MCF 10A (cell line): ENCODE measurements around the gene SORL1. TPM values are rescaled to one million over a fixed set of nuclear protein-coding genes. Genes with fewer than 3 reads are reported as not detected.

Source experiments
- BruUV-seq: library from RNA; stranded (reverse); fragments of 400-500 nt; replicated peaks from 2 replicates; lab custom pipeline; 2021; lab: Mats Ljungman, UMichigan
- CTCF ChIA-PET: fragments of 300-600 bp; sonication (Branson Sonifier 250); formaldehyde crosslinking; extraction: SDS; loops from one replicate; lab custom pipeline; 2021; ENCODE audit warnings: antibody characterized with exemption, inconsistent platforms; lab: Yijun Ruan, JAX
- POLR2A ChIA-PET: fragments of 300-600, 350-650 bp; sonication (Branson Sonifier 250); formaldehyde crosslinking; extraction: SDS; loops from one replicate; lab custom pipeline; 2020; ENCODE audit warnings: antibody characterized with exemption, inconsistent platforms; lab: Yijun Ruan, JAX
- DNase-seq: peaks from one replicate; pipeline ENCODE4 v3.0.0-alpha.2; 2018; ENCODE audit not compliant: unreplicated experiment
- H3K27ac Mint-ChIP-seq: one replicate; pipeline ENCODE4 v1.8.0; 2022; ENCODE audit warnings: mild to moderate bottlenecking, low read depth, mixed read lengths; ENCODE audit not compliant: unreplicated experiment
- H3K27me3 Mint-ChIP-seq: one replicate; pipeline ENCODE4 v1.8.0; 2022; ENCODE audit warnings: mixed read lengths; ENCODE audit not compliant: insufficient read depth, unreplicated experiment
- H3K36me3 Mint-ChIP-seq: one replicate; pipeline ENCODE4 v1.8.0; 2022; ENCODE audit warnings: mild to moderate bottlenecking, moderate library complexity, mixed read lengths; ENCODE audit not compliant: insufficient read depth, unreplicated experiment
- H3K4me1 Mint-ChIP-seq: one replicate; pipeline ENCODE4 v1.8.0; 2022; ENCODE audit warnings: mixed read lengths; ENCODE audit not compliant: insufficient read depth, unreplicated experiment
- H3K4me3 Mint-ChIP-seq: one replicate; pipeline ENCODE4 v1.8.0; 2022; ENCODE audit warnings: mild to moderate bottlenecking, moderate library complexity, mixed read lengths; ENCODE audit not compliant: unreplicated experiment
- H3K9me3 Mint-ChIP-seq: one replicate; pipeline ENCODE4 v1.8.0; 2022; ENCODE audit warnings: mixed read lengths; ENCODE audit not compliant: unreplicated experiment
- intact Hi-C: fragments of 100-400 bp; cut with micrococcal nuclease; formaldehyde crosslinking; loops from 2 replicates; pipeline ENCODE4 v1.14.1; 2022
- total RNA-seq: library from RNA; stranded (reverse); gene quantifications from 2 replicates; pipeline ENCODE4 v1.2.3, GENCODE V29; 2022
- TF ChIP-seq, protein P1 (sequence below): fragments of 200-600 bp; IDR thresholded peaks from one replicate; pipeline ENCODE4 v1.8.0; 2022; ENCODE audit warnings: antibody characterized with exemption, mild to moderate bottlenecking; ENCODE audit not compliant: unreplicated experiment

The SORL1 gene
- total RNA-seq, 1 experiment from 2014 or later = 5.9 TPM

DNA sequence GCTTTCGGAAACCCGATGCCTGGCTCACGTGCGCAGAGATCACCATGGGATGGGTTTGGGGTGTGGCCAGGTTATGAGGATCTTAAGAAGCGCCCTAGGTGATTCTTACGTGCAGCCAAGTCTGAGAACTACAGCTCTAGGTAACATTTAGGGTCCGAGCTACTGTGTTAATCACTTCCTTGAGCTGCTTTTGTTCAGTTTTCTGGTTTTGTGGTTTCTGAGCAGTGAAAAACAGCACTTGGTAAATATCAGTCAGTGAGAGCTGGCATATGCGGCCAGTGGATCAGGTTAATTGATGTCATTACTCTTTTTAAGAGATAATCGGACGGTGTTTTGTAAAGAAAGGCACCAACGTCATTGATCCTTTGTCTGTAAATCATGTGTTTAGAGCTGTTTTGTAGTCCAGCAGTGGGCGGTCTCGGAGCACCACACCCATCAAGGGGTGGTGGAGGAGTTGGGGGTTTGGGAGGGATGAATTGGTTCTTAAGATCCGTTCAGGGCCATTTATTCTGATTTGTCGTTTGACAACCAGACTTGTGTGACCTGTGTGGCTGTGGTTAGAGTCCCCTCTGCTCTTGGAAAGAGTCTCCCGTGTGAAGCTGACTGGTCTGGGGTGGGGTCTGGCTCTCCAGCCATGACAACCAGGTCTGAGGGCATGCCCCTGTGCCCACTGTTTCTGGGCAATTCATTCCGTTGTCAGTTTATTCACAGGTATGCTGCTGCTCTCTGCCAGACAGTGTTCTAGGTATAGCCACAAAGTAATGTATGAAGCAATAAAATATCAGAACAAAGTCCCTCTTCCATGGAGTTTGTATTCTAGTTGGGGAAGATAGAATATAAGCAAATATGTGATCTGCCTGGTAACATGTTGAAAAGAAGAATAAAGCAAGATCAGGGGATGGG is 62.6 kb downstream of the SORL1 start:
- no peaks in the 10 kb centered on the region for H3K27me3 Mint-ChIP-seq
- POLR2A ChIA-PET = interaction anchor here (0.5 kb wide), 1 partner anchor 52 kb away, joined by 3 read pairs; no protein-coding TSS in a partner anchor
- intact Hi-C loops = no loop called here
- H3K36me3 Mint-ChIP-seq = no peaks in the 10 kb centered on the region
- no peak for DNase-seq
- no TSS peak for BruUV-seq
- CTCF ChIA-PET = interaction anchor here (0.5 kb wide), 1 partner anchor 1499 kb away, joined by 3 read pairs; no protein-coding TSS in a partner anchor
- TF ChIP-seq, protein P1, sequence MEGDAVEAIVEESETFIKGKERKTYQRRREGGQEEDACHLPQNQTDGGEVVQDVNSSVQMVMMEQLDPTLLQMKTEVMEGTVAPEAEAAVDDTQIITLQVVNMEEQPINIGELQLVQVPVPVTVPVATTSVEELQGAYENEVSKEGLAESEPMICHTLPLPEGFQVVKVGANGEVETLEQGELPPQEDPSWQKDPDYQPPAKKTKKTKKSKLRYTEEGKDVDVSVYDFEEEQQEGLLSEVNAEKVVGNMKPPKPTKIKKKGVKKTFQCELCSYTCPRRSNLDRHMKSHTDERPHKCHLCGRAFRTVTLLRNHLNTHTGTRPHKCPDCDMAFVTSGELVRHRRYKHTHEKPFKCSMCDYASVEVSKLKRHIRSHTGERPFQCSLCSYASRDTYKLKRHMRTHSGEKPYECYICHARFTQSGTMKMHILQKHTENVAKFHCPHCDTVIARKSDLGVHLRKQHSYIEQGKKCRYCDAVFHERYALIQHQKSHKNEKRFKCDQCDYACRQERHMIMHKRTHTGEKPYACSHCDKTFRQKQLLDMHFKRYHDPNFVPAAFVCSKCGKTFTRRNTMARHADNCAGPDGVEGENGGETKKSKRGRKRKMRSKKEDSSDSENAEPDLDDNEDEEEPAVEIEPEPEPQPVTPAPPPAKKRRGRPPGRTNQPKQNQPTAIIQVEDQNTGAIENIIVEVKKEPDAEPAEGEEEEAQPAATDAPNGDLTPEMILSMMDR = no peak
- H3K4me3 Mint-ChIP-seq = no peak overlapping the region
- no peaks in the 10 kb centered on the region for H3K9me3 Mint-ChIP-seq
- H3K4me1 Mint-ChIP-seq = no peaks in the 10 kb centered on the region
- no peak overlapping the region for H3K27ac Mint-ChIP-seq

DNA sequence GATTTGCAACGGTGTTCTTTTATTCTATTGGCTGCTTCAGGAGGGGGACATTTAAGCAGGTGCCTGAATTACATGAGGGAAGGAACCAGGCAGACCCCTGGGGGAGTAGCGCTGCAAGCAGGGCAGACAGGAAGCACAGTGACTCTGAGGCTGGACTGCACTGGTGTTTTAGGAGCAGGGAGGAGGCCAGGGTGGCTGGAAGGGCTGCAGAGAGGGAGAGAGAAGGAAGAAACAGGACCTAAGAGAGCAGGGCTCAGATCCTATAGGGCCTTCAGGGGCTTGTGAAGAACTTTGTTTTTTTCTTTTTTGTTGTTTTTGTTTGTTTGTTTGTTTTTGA is 63.2 kb downstream of the SORL1 start:
- TF ChIP-seq, protein P1 = no peak
- H3K27me3 Mint-ChIP-seq = no peaks in the 10 kb centered on the region
- POLR2A ChIA-PET = interaction anchor here (0.5 kb wide), 1 partner anchor 51 kb away, joined by 3 read pairs; no protein-coding TSS in a partner anchor
- intact Hi-C loops = no loop called here
- no peaks in the 10 kb centered on the region for H3K36me3 Mint-ChIP-seq
- CTCF ChIA-PET = no interaction called here
- no peak overlapping the region for H3K4me3 Mint-ChIP-seq
- H3K27ac Mint-ChIP-seq = no peak overlapping the region
- no peak for DNase-seq
- peaks cover 4% of the 10 kb centered on the region for H3K4me1 Mint-ChIP-seq
- BruUV-seq = no TSS peak
- H3K9me3 Mint-ChIP-seq = no peaks in the 10 kb centered on the region

DNA sequence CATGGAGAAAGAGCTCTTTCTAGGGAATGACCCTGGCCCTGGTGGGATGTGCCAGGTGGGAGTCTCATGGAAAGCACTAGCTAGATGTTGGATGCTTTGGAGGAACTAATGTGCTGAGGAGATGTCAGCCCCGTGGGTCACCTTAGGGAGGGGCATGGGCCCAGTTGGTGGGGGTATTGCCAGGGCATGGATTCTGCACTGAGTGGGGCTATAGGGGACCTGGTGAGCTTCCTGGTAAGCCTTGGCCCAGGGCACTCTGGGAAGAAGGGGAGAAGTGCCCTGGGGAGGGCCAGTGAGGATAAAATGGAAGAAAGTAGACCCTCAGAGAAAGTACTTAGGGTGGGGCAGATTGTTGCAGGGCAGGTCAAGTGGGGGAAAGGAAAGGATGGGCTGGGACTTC is 65.9 kb downstream of the SORL1 start:
- TF ChIP-seq, protein P1 = no peak
- Mint-ChIP-seq H3K4me3 (no peak overlapping the region), H3K9me3 (no peaks in the 10 kb centered on the region), H3K36me3 (no peaks in the 10 kb centered on the region), H3K27me3 (no peaks in the 10 kb centered on the region), H3K4me1 (peaks cover 26% of the 10 kb centered on the region), H3K27ac (no peak overlapping the region)
- intact Hi-C loops = no loop called here
- ChIA-PET POLR2A (no interaction called here), CTCF (interaction anchor here (0.6 kb wide), 1 partner anchor 16 kb away, joined by 3 read pairs; no protein-coding TSS in a partner anchor)
- BruUV-seq = no TSS peak
- no peak for DNase-seq

DNA sequence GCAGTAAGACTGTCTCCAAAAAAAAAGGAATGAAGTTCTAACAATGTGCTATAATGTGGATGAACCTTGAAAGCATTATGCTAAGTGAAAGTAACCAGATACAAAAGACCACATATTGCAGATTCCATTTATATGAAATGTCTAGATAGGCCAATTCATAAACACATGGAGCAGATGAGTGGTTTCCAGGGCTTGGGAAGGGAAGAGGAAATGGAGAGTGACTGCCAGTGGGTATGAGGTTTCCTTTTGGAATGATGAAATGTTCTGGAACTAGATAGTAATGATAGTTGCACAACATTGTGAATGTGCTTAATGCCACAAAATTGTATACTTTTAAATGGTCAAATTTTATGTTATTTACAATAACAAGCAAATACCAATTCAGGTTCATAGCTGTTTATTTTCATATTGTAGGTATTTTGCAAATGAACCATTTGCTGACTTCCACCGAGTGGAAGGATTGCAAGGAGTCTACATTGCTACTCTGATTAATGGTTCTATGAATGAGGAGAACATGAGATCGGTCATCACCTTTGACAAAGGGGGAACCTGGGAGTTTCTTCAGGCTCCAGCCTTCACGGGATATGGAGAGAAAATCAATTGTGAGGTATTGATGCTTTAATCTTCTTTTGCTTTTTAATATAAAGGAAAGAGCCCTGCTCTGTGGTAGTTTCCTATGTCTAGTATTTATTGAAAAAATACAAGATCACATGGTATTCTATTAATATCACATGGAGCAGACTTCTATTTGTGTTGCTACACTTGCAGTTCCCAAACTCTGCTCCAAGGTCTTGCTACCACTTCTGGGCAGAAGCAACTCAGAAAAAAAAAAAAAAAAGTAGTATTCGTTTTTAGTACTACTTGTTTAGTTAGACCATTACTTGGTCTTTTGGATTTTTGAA is 68.4 kb downstream of the SORL1 start:
- intact Hi-C loops = loop anchor here (5.0 kb wide), 1 partner anchor 68 kb away; the partner anchor contains the start of genes SORL1 and SORL1-AS1

More for the DNA sequence above, 68.4 kb downstream of the SORL1 start:
- Mint-ChIP-seq H3K9me3 (no peaks in the 10 kb centered on the region), H3K36me3 (no peaks in the 10 kb centered on the region), H3K4me3 (no peak overlapping the region), H3K4me1 (peaks cover 26% of the 10 kb centered on the region), H3K27me3 (no peaks in the 10 kb centered on the region), H3K27ac (peak overlapping the region; percentile 67)
- ChIA-PET CTCF (interaction anchor here (0.6 to 0.9 kb wide), 2 partner anchors 12 to 36 kb away, joined by 3 read pairs; no protein-coding TSS in a partner anchor), POLR2A (no interaction called here)
- peak; percentile 63 for DNase-seq
- TF ChIP-seq, protein P1 = no peak
- no TSS peak for BruUV-seq
